MM.1S (cell line): Measurements from ENCODE around the gene NTM.

Experiments used
- DNase-seq: peaks from one replicate; pipeline ENCODE4 v3.0.0-alpha.2; 2015
- H2AFZ ChIP-seq: fragments of 300-600 bp; sonication (generic); 2 replicates; pipeline ENCODE4 v1.6.0; 2016; ENCODE audit warnings: antibody characterized with exemption, low read length
- H3F3A ChIP-seq: fragments of 300-600 bp; sonication (generic); 2 replicates; pipeline ENCODE4 v1.6.1; 2016; ENCODE audit warnings: mild to moderate bottlenecking, antibody characterized with exemption, low read length, moderate library complexity, mixed read lengths; ENCODE audit not compliant: insufficient read depth
- H3K27ac ChIP-seq: fragments of 300-600 bp; sonication (generic); 2 replicates; pipeline ENCODE4 v1.5.1; 2016; ENCODE audit warnings: mild to moderate bottlenecking, low read length
- H3K27me3 ChIP-seq: fragments of 300-600 bp; sonication (generic); replicated peaks from 2 replicates; pipeline ENCODE4 v1.6.0; 2016; ENCODE audit warnings: low read length; ENCODE audit not compliant: insufficient read depth
- H3K36me3 ChIP-seq: fragments of 300-600 bp; sonication (generic); replicated peaks from 2 replicates; pipeline ENCODE4 v1.6.1; 2016; ENCODE audit warnings: mild to moderate bottlenecking, low read length, mixed read lengths; ENCODE audit not compliant: insufficient read depth
- H3K4me1 ChIP-seq: fragments of 300-600 bp; sonication (generic); 2 replicates; pipeline ENCODE4 v1.6.1; 2016; ENCODE audit warnings: low read length, mixed read lengths
- H3K4me2 ChIP-seq: fragments of 300-600 bp; sonication (generic); 2 replicates; pipeline ENCODE4 v1.6.0; 2016; ENCODE audit warnings: low read depth, low read length
- H3K4me3 ChIP-seq: fragments of 300-600 bp; sonication (generic); 2 replicates; pipeline ENCODE4 v1.5.1; 2016; ENCODE audit warnings: low read length, mixed read lengths
- H3K79me2 ChIP-seq: fragments of 300-600 bp; sonication (generic); 2 replicates; pipeline ENCODE4 v1.6.1; 2016; ENCODE audit warnings: mixed run types, low read length, mixed read lengths
- H3K9ac ChIP-seq: fragments of 300-600 bp; sonication (generic); 2 replicates; pipeline ENCODE4 v1.6.1; 2016; ENCODE audit warnings: low read length, mixed read lengths
- H3K9me2 ChIP-seq: fragments of 300-600 bp; sonication (generic); replicated peaks from 2 replicates; pipeline ENCODE4 v1.6.1; 2016; ENCODE audit warnings: mild to moderate bottlenecking, low read length, mixed read lengths; ENCODE audit not compliant: insufficient read depth
- H3K9me3 ChIP-seq: fragments of 300-600 bp; sonication (generic); replicated peaks from 2 replicates; pipeline ENCODE4 v1.6.1; 2016; ENCODE audit warnings: mild to moderate bottlenecking, low read length, mixed read lengths; ENCODE audit not compliant: insufficient read depth
- H4K20me1 ChIP-seq: fragments of 300-600 bp; sonication (generic); 2 replicates; pipeline ENCODE4 v1.6.1; 2016; ENCODE audit warnings: mild to moderate bottlenecking, low read length, moderate library complexity, mixed read lengths; ENCODE audit not compliant: insufficient read depth
- EZH2 ChIP-seq: fragments of 300-600 bp; sonication (generic); optimal IDR thresholded peaks from 2 replicates; pipeline ENCODE3; 2017; ENCODE audit warnings: low read depth, mild to moderate bottlenecking, antibody characterized with exemption, low read length, mixed read lengths
- EZH2phosphoT487 ChIP-seq: fragments of 300-600 bp; sonication (generic); IDR thresholded peaks from 2 replicates; pipeline ENCODE4 v1.6.1; 2018; ENCODE audit warnings: antibody characterized with exemption, low read length
- TF ChIP-seq, protein P1 (sequence below): fragments of 300-600 bp; sonication (generic); IDR thresholded peaks from 2 replicates; pipeline ENCODE4 v1.5.1; 2016; ENCODE audit warnings: antibody characterized with exemption, low read length, mixed read lengths

NTM gene

DNA sequence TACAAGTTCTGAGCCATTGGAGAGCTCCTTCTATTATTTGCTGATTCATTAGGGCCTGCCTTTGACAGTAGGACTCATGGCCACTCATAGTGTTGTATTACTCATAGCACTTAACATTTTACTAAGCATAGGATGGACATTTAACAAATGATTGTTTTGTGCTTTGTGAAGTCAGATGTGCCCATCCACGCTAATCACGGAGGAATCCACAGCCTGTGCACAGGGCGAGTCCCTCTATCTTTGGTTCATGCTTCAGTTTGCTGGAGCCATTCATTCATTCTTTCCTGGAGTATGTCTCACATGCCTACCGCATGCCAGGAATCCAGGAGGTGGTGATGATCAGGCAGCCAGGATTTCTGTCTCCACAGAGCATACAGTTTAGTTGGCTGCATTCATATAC lies 254.1 kb downstream of the NTM start:
- Histone ChIP-seq H3K9me2 (no peaks in the 10 kb centered on the region), H3K27ac (no peak overlapping the region), H3K4me2 (no peak overlapping the region), H3K4me3 (no peak overlapping the region), H3K4me1 (no peaks in the 10 kb centered on the region), H2AFZ (no peak overlapping the region), H3K79me2 (no peaks in the 10 kb centered on the region), H4K20me1 (no peaks in the 10 kb centered on the region), H3K9ac (no peak overlapping the region), H3F3A (no peaks in the 10 kb centered on the region), H3K27me3 (no peaks in the 10 kb centered on the region), H3K36me3 (no peaks in the 10 kb centered on the region), H3K9me3 (no peaks in the 10 kb centered on the region)
- no peak for DNase-seq
- TF ChIP-seq EZH2 (no peak), EZH2phosphoT487 (no peak)
- TF ChIP-seq, protein P1, sequence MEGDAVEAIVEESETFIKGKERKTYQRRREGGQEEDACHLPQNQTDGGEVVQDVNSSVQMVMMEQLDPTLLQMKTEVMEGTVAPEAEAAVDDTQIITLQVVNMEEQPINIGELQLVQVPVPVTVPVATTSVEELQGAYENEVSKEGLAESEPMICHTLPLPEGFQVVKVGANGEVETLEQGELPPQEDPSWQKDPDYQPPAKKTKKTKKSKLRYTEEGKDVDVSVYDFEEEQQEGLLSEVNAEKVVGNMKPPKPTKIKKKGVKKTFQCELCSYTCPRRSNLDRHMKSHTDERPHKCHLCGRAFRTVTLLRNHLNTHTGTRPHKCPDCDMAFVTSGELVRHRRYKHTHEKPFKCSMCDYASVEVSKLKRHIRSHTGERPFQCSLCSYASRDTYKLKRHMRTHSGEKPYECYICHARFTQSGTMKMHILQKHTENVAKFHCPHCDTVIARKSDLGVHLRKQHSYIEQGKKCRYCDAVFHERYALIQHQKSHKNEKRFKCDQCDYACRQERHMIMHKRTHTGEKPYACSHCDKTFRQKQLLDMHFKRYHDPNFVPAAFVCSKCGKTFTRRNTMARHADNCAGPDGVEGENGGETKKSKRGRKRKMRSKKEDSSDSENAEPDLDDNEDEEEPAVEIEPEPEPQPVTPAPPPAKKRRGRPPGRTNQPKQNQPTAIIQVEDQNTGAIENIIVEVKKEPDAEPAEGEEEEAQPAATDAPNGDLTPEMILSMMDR: no peak

DNA sequence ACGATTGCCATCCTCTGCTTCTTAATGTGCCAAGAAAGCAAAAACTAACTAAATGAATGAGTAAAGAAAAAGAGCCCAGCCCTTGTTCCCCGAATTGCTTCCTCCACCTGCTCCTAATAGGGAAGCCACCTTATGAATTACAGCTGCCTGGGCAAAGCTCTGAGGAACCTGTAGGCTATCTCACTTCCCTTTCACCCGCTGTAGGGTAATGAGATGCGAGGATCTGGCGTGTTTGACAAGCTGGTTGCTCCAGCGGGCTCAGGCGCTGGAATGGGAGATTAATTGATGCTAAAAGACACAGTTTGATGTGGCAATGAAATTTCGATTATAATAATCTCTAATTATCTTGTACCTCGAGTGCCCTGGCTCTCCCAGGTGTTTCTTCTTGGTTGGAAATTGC lies 256.4 kb downstream of the NTM start:
- Histone ChIP-seq H3K4me3 (no peak overlapping the region), H3K27ac (no peak overlapping the region), H3K9me2 (no peaks in the 10 kb centered on the region), H3K27me3 (no peaks in the 10 kb centered on the region), H3K4me2 (no peak overlapping the region), H3K4me1 (no peaks in the 10 kb centered on the region), H4K20me1 (no peaks in the 10 kb centered on the region), H3K9ac (no peak overlapping the region), H3K36me3 (no peaks in the 10 kb centered on the region), H3F3A (no peaks in the 10 kb centered on the region), H2AFZ (no peak overlapping the region), H3K79me2 (no peaks in the 10 kb centered on the region), H3K9me3 (no peaks in the 10 kb centered on the region)
- DNase-seq: no peak
- TF ChIP-seq EZH2 (no peak), EZH2phosphoT487 (no peak)
- TF ChIP-seq, protein P1: no peak

DNA sequence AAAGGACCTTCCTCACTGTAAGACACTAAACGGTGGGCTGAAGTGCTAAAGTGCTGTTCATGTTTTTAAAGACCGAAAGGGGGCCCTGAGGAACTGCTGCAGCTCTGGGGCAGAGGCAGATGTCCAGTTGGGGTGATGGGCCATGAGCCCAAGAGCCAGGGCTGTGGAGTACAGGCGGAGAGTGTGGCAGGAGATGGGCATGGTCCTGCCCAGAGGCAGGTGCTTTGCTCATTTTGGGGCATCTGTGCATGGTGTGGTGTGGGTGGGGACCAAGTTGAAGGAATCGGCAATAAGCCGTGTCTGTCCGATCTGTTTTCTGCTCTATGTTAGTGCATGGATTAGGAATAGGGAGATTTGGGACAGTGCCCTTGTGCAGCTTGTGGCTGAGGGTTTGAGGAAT lies 258.3 kb downstream of the NTM start:
- Histone ChIP-seq H3K36me3 (no peaks in the 10 kb centered on the region), H4K20me1 (no peaks in the 10 kb centered on the region), H3K4me2 (no peak overlapping the region), H3K9me3 (no peaks in the 10 kb centered on the region), H3K9ac (no peak overlapping the region), H3K27me3 (no peaks in the 10 kb centered on the region), H3K4me1 (no peaks in the 10 kb centered on the region), H2AFZ (no peak overlapping the region), H3F3A (no peaks in the 10 kb centered on the region), H3K9me2 (no peaks in the 10 kb centered on the region), H3K79me2 (no peaks in the 10 kb centered on the region), H3K27ac (no peak overlapping the region), H3K4me3 (no peak overlapping the region)
- no peak for DNase-seq
- TF ChIP-seq EZH2: no peak
- TF ChIP-seq EZH2phosphoT487: no peak
- TF ChIP-seq, protein P1: no peak
